ENCODE results near the gene PKDREJ. TPM values are rescaled to one million over a fixed set of nuclear protein-coding genes. Genes with fewer than 3 reads are reported as not detected.
A peak's percentile ranks its signal among the peaks of the same experiment; 100 is the strongest.

The PKDREJ gene
- total and polyA plus RNA-seq, 2 experiments from 2014 or later: 0.04 TPM; not detected in 1

GRCh38 chr22:46260038-46260437 is 3.1 kb downstream of the PKDREJ start:
- H3K36me3 ChIP-seq (ENCODE audit: low read depth): no peaks in the 10 kb centered on the region
- 65 to 76% methylated on average over 6 of the region's 6 CpGs for WGBS, 2 experiments (ENCODE audit: low coverage in 1 of 2, low lambda C conversion rate in 2 of 2, missing lambda C conversion rate in 2 of 2)
- no peaks in the 10 kb centered on the region for H3K79me2 ChIP-seq (ENCODE audit: insufficient read depth)
- in situ Hi-C loops (cut with MboI): no loop called here
- H3K9ac ChIP-seq: no peak overlapping the region
- H3K9me3 ChIP-seq (ENCODE audit: low read depth): no peaks in the 10 kb centered on the region
- H3K4me1 ChIP-seq (ENCODE audit: insufficient read depth): no peaks in the 10 kb centered on the region
- no peak for TF ChIP-seq EZH2 (IDR thresholded peaks at IDR 0.05; ENCODE audit: insufficient read depth, poor library complexity, severe bottlenecking)
- TF ChIP-seq EZH2phosphoT487 (IDR thresholded peaks at IDR 0.05; ENCODE audit: insufficient read depth, low read depth): no peak
- H4K20me1 ChIP-seq (ENCODE audit: insufficient read depth): no peaks in the 10 kb centered on the region
- no peak overlapping the region for H3K4me2 ChIP-seq (ENCODE audit: unreplicated experiment)
- H3K9me2 ChIP-seq (ENCODE audit: insufficient read depth): no peaks in the 10 kb centered on the region
- H3K4me3 ChIP-seq: no peak overlapping the region
- no peak overlapping the region for H2AFZ ChIP-seq
- H3K27ac ChIP-seq: no peak overlapping the region
- no peak for DNase-seq
- no peaks in the 10 kb centered on the region for H3F3A ChIP-seq (ENCODE audit: insufficient read depth)
- peaks cover 3% of the 10 kb centered on the region; the same call in 1 of the 2 replicates for H3K27me3 ChIP-seq (replicated peaks; ENCODE audit: insufficient read depth)

GRCh38 chr22:46259374-46259773 is 3.8 kb downstream of the PKDREJ start:
- Histone ChIP-seq H3K4me2 (ENCODE audit: unreplicated experiment) (no peak overlapping the region), H3K27ac (no peak overlapping the region), H4K20me1 (ENCODE audit: insufficient read depth) (no peaks in the 10 kb centered on the region), H3K9me3 (ENCODE audit: low read depth) (no peaks in the 10 kb centered on the region), H3K27me3 (replicated peaks; ENCODE audit: insufficient read depth) (peaks cover 3% of the 10 kb centered on the region; the same call in 1 of the 2 replicates), H3K9ac (no peak overlapping the region), H3K4me1 (ENCODE audit: insufficient read depth) (no peaks in the 10 kb centered on the region), H3K4me3 (no peak overlapping the region), H3K9me2 (ENCODE audit: insufficient read depth) (no peaks in the 10 kb centered on the region), H3K36me3 (ENCODE audit: low read depth) (no peaks in the 10 kb centered on the region), H2AFZ (no peak overlapping the region), H3F3A (ENCODE audit: insufficient read depth) (no peaks in the 10 kb centered on the region), H3K79me2 (ENCODE audit: insufficient read depth) (no peaks in the 10 kb centered on the region)
- no peak for DNase-seq
- 71 to 76% methylated on average over 12 of the region's 12 CpGs for WGBS, 2 experiments (ENCODE audit: low coverage in 1 of 2, low lambda C conversion rate in 2 of 2, missing lambda C conversion rate in 2 of 2)
- TF ChIP-seq EZH2phosphoT487 (IDR thresholded peaks at IDR 0.05; ENCODE audit: insufficient read depth, low read depth) (no peak), EZH2 (IDR thresholded peaks at IDR 0.05; ENCODE audit: insufficient read depth, poor library complexity, severe bottlenecking) (no peak)
- in situ Hi-C loops (cut with MboI): no loop called here

GRCh38 chr22:46256358-46256958 is 6.7 kb downstream of the PKDREJ start:
- Histone ChIP-seq H3K9ac (no peak overlapping the region), H3K4me3 (no peak overlapping the region), H2AFZ (no peak overlapping the region), H3K9me2 (ENCODE audit: insufficient read depth) (no peaks in the 10 kb centered on the region), H4K20me1 (ENCODE audit: insufficient read depth) (no peaks in the 10 kb centered on the region), H3F3A (ENCODE audit: insufficient read depth) (peaks cover 3% of the 10 kb centered on the region), H3K4me2 (ENCODE audit: unreplicated experiment) (no peak overlapping the region), H3K4me1 (ENCODE audit: insufficient read depth) (peaks cover 5% of the 10 kb centered on the region; the same call in 1 of the 2 replicates), H3K79me2 (ENCODE audit: insufficient read depth) (no peaks in the 10 kb centered on the region), H3K27ac (no peak overlapping the region), H3K36me3 (ENCODE audit: low read depth) (no peaks in the 10 kb centered on the region), H3K27me3 (replicated peaks; ENCODE audit: insufficient read depth) (peaks cover 3% of the 10 kb centered on the region; the same call in 1 of the 2 replicates), H3K9me3 (ENCODE audit: low read depth) (no peaks in the 10 kb centered on the region)
- WGBS, 2 experiments (ENCODE audit: low coverage in 1 of 2, low lambda C conversion rate in 2 of 2, missing lambda C conversion rate in 2 of 2): 82 to 88% methylated on average over 8 of the region's 8 CpGs
- in situ Hi-C loops (cut with MboI): no loop called here
- no peak for TF ChIP-seq EZH2 (IDR thresholded peaks at IDR 0.05; ENCODE audit: insufficient read depth, poor library complexity, severe bottlenecking)
- no peak for TF ChIP-seq EZH2phosphoT487 (IDR thresholded peaks at IDR 0.05; ENCODE audit: insufficient read depth, low read depth)
- DNase-seq: no peak

DNA sequence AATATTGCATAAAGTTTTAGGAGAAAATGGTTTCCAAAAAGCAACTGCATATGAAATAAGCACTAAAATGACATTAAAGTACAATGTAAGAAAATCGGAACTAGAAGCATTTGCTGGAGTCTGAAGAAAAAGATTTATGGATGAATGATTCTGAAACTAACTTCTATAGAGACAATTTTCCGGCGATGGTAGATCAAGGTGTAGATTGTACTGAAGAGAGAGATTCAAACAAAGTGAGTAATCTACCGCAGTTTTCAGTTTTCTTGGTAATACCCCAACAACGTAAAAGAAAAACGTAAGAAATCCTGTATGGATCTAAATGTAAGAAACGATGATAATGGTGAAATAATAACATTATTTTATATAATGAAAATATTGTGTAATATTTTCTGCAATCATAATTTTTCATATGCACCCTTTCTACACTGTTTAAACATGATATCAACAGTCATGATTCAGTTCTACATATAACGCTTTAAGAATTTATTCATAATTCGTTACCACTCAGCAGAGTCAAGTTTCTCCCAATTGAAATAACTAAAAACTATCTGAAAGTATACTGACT is 11.2 kb downstream of the PKDREJ start:
- Histone ChIP-seq H3K4me2 (ENCODE audit: unreplicated experiment) (no peak overlapping the region), H3K27ac (no peak overlapping the region), H2AFZ (0 out of 2 replicates have a peak overlapping the region, but pooled peaks have one; percentile 74), H3K4me3 (peak overlapping the region; percentile 74; the same call in 1 of the 2 replicates), H3K9me3 (ENCODE audit: low read depth) (no peaks in the 10 kb centered on the region), H3K4me1 (ENCODE audit: insufficient read depth) (peaks cover 11% of the 10 kb centered on the region), H3K36me3 (ENCODE audit: low read depth) (no peaks in the 10 kb centered on the region), H4K20me1 (ENCODE audit: insufficient read depth) (no peaks in the 10 kb centered on the region), H3K9ac (no peak overlapping the region), H3K27me3 (replicated peaks; ENCODE audit: insufficient read depth) (no peaks in the 10 kb centered on the region), H3K79me2 (ENCODE audit: insufficient read depth) (0 out of 2 replicates have a peak, but pooled peaks cover 5% of the 10 kb centered on the region), H3F3A (ENCODE audit: insufficient read depth) (peaks cover 3% of the 10 kb centered on the region), H3K9me2 (ENCODE audit: insufficient read depth) (no peaks in the 10 kb centered on the region)
- in situ Hi-C loops (cut with MboI): no loop called here
- 93% methylated on average over 9 of the region's 9 CpGs for WGBS, 2 experiments (ENCODE audit: low coverage in 1 of 2, low lambda C conversion rate in 2 of 2, missing lambda C conversion rate in 2 of 2)
- no peak for DNase-seq
- TF ChIP-seq EZH2 (IDR thresholded peaks at IDR 0.05; ENCODE audit: insufficient read depth, poor library complexity, severe bottlenecking) (no peak), EZH2phosphoT487 (IDR thresholded peaks at IDR 0.05; ENCODE audit: insufficient read depth, low read depth) (no peak)
